Stimulated activated naive CD8-positive, alpha-beta T cell treated with anti-CD3 and anti-CD28 coated beads, Interleukin-15, amount 100 ng/mL, for 72 hours (primary cell): ENCODE results near the gene SVEP1.

Experiments used
- ATAC-seq: fragments of 150-1000 bp; cut with Tn5 transposase; 2 replicates; pipeline ENCODE4 v1.10.0; 2021; ENCODE audit warnings: mild to moderate bottlenecking, moderate library complexity
- DNase-seq, 2 donors: peaks; one replicate each; pipeline ENCODE4 v3.0.0; 2021 to 2022
- H3K27ac Mint-ChIP-seq, 2 donors: one replicate each; pipeline ENCODE4 v1.8.0; 2022; ENCODE audit warnings: mild to moderate bottlenecking in 2 of 2, mixed read lengths in 2 of 2, moderate library complexity in 2 of 2
- H3K27me3 Mint-ChIP-seq: one replicate; pipeline ENCODE4 v1.8.0; 2022; ENCODE audit warnings: mixed read lengths
- H3K4me1 Mint-ChIP-seq: one replicate; pipeline ENCODE4 v1.8.0; 2022; ENCODE audit warnings: mild to moderate bottlenecking, mixed read lengths
- H3K4me3 Mint-ChIP-seq, 2 donors: one replicate each; pipeline ENCODE4 v1.8.0; 2022; ENCODE audit warnings: mild to moderate bottlenecking in 2 of 2, mixed read lengths in 2 of 2, moderate library complexity in 1 of 2
- H3K9me3 Mint-ChIP-seq, 2 donors: one replicate each; pipeline ENCODE4 v1.8.0; 2022; ENCODE audit warnings: mixed read lengths in 2 of 2

Gene SVEP1

GRCh38 chr9:110591526-110591925, 12.0 kb upstream of the SVEP1 start:
- no peaks in the 10 kb centered on the region for H3K4me1 Mint-ChIP-seq
- no peak overlapping the region for H3K4me3 Mint-ChIP-seq
- DNase-seq: no peak
- no peak for ATAC-seq
- H3K27ac Mint-ChIP-seq: no peak overlapping the region
- no peaks in the 10 kb centered on the region for H3K27me3 Mint-ChIP-seq
- H3K9me3 Mint-ChIP-seq: peaks cover 8 to 10% of the 10 kb centered on the region in 2 donors

DNA sequence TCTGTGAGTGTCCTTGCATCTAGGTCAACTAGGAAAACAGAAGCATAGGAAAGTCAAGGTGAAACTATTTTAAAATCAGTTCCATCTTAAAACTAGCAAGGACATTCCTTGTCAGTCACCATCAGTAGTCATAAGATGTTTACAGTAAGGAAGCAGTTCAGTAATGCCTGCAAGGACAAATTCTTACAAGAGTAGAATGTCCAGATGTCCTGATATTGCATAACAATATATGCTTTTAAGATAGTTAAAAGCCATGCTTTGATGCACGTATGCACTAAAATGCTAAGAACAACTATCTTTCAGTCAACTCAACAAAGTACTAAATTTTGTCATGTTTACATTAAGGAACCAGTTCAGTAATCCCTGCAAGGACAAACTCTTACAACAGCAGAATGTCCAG, 11.3 kb upstream of the SVEP1 start:
- Mint-ChIP-seq H3K27me3 (no peaks in the 10 kb centered on the region), H3K9me3 (peaks cover 8 to 17% of the 10 kb centered on the region in 2 donors), H3K27ac (no peak overlapping the region), H3K4me3 (no peak overlapping the region), H3K4me1 (no peaks in the 10 kb centered on the region)
- no peak for ATAC-seq
- no peak for DNase-seq

- peaks cover 8 to 24% of the 10 kb centered on the region in 2 donors for H3K9me3 Mint-ChIP-seq
- DNase-seq (no peak), ATAC-seq (no peak)
- no peaks in the 10 kb centered on the region for H3K4me1 Mint-ChIP-seq
- no peak overlapping the region for H3K4me3 Mint-ChIP-seq
- H3K27ac Mint-ChIP-seq: no peak overlapping the region
- no peaks in the 10 kb centered on the region for H3K27me3 Mint-ChIP-seq
These were observed 8.8 kb upstream of the SVEP1 start for GRCh38 chr9:110588296-110588695.

GRCh38 chr9:110583237-110583636, 3.7 kb upstream of the SVEP1 start:
- no peak overlapping the region for H3K4me3 Mint-ChIP-seq
- H3K27me3 Mint-ChIP-seq: peaks cover 25% of the 10 kb centered on the region
- peaks cover 3 to 23% of the 10 kb centered on the region in 2 donors for H3K9me3 Mint-ChIP-seq
- no peak for DNase-seq
- H3K27ac Mint-ChIP-seq: no peak overlapping the region
- H3K4me1 Mint-ChIP-seq: peaks cover 12% of the 10 kb centered on the region
- no peak for ATAC-seq

- peaks cover 0 to 23% of the 10 kb centered on the region in 2 donors for H3K9me3 Mint-ChIP-seq
- ATAC-seq (no peak), DNase-seq (no peak)
- H3K4me1 Mint-ChIP-seq: peaks cover 12% of the 10 kb centered on the region
- no peak overlapping the region for H3K27ac Mint-ChIP-seq
- peaks cover 27% of the 10 kb centered on the region for H3K27me3 Mint-ChIP-seq
- no peak overlapping the region for H3K4me3 Mint-ChIP-seq
These were observed 2.6 kb upstream of the SVEP1 start for GRCh38 chr9:110582156-110582555.

- Mint-ChIP-seq H3K27ac (peak overlapping the region in 1 of 2 donors; percentile 43), H3K4me3 (no peak overlapping the region), H3K4me1 (peaks cover 12% of the 10 kb centered on the region), H3K27me3 (peaks cover 27% of the 10 kb centered on the region), H3K9me3 (peaks cover 0 to 13% of the 10 kb centered on the region in 2 donors)
- ATAC-seq (no peak), DNase-seq (no peak)
These were observed 1.3 kb upstream of the SVEP1 start for GRCh38 chr9:110580850-110581249.

DNA sequence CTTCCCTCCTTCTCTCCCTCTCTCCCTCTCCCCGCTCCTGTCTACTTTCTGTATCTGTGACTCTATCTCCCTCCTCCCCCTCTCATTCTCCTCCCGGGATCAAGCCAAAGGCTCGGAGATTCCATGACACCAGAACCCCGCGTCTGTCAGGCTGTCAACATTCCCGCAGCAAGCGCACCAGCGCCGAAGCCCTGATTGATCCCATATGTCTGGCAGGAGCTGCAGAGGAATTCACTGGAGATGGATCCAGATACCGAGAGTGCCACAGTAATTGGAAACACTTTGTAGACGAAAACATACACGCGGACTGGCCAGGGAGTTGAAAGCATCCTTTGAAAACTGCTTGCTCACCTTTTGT, 300 bp upstream of the SVEP1 start:
- no peak for ATAC-seq
- no peak for DNase-seq
- Mint-ChIP-seq H3K27ac (no peak overlapping the region), H3K4me3 (peak overlapping the region in 1 of 2 donors; percentile 57), H3K4me1 (peaks cover 12% of the 10 kb centered on the region), H3K27me3 (peaks cover 27% of the 10 kb centered on the region), H3K9me3 (peaks cover 0 to 6% of the 10 kb centered on the region in 2 donors)

- DNase-seq (no peak), ATAC-seq (no peak)
- Mint-ChIP-seq H3K27me3 (peaks cover 28% of the 10 kb centered on the region), H3K9me3 (peaks cover 0 to 6% of the 10 kb centered on the region in 2 donors), H3K27ac (no peak overlapping the region), H3K4me3 (peak overlapping the region in 1 of 2 donors; percentile 48), H3K4me1 (peaks cover 12% of the 10 kb centered on the region)
These were observed 937 bp downstream of the SVEP1 start for GRCh38 chr9:110578575-110579033.

GRCh38 chr9:110575945-110576344, 3.6 kb downstream of the SVEP1 start:
- Mint-ChIP-seq H3K4me1 (peaks cover 12% of the 10 kb centered on the region), H3K27me3 (peaks cover 34% of the 10 kb centered on the region), H3K27ac (no peak overlapping the region), H3K4me3 (no peak overlapping the region), H3K9me3 (no peaks in the 10 kb centered on the region)
- DNase-seq (no peak), ATAC-seq (no peak)

- Mint-ChIP-seq H3K27ac (peak overlapping the region in 1 of 2 donors; percentile 34), H3K9me3 (no peaks in the 10 kb centered on the region), H3K27me3 (peaks cover 28% of the 10 kb centered on the region), H3K4me1 (peaks cover 12% of the 10 kb centered on the region), H3K4me3 (no peak overlapping the region)
- no peak for DNase-seq
- no peak for ATAC-seq
These were observed 4.4 kb downstream of the SVEP1 start for GRCh38 chr9:110575169-110575568.

- no peaks in the 10 kb centered on the region for H3K4me1 Mint-ChIP-seq
- H3K4me3 Mint-ChIP-seq: no peak overlapping the region
These were observed 6.2 kb downstream of the SVEP1 start for GRCh38 chr9:110573305-110573704.

DNA sequence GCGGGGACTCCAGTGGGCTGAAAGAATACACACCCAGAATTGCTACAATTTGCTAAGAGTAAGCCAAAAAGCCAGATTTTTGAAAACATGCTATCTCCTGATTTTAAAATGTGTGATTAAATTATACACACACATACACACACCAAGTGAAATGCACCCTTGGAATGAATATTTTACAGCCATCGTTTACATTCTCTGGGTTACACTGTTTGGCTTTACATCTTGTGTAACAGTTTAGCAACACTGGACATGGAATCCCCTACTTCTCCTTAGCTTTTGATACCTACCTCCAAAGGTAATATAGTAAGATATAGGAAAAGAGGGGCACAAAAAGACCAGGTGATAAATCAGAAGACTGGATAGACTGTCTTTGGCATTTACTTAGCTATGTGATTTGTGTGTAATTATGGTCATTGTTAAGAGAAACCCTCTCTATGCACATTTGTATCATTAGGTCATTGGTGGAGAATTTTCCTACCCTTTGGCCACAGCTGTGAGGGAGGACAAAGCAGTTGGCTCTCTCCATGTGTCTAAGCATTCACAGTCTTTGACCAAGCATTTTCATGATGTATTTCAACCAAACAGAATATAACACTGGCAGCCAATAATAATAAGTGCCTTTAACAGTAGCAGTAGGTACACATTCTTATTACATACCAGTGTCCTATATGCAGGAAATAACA, 7.6 kb downstream of the SVEP1 start:
- H3K27ac Mint-ChIP-seq: no peak overlapping the region
- no peaks in the 10 kb centered on the region for H3K9me3 Mint-ChIP-seq
- peaks cover 7% of the 10 kb centered on the region for H3K27me3 Mint-ChIP-seq
- no peaks in the 10 kb centered on the region for H3K4me1 Mint-ChIP-seq
- DNase-seq (no peak), ATAC-seq (no peak)
- H3K4me3 Mint-ChIP-seq: no peak overlapping the region

More at GRCh38 chr9:110573305-110573704, 6.2 kb downstream of the SVEP1 start:
- Mint-ChIP-seq H3K9me3 (no peaks in the 10 kb centered on the region), H3K27ac (no peak overlapping the region), H3K27me3 (peaks cover 9% of the 10 kb centered on the region)
- ATAC-seq (no peak), DNase-seq (no peak)

DNA sequence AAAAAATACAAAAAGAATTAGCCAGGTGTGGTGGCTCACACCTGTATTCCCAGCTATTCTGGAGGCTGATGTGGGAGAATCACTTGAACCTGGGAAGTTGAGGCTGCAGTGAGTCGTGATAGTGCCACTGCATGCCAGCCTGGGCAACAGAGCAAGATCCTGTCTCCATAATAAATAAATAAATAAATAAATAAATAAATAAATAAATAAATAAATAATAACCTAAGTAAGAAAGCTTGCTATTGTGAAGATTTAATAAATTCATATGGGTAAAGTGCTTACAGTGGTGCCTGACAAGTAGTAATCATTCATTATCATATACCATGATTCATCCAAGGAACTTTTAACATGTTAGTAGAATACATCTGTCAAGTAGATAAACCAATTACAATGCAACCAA, 13.4 kb downstream of the SVEP1 start:
- ATAC-seq (no peak), DNase-seq (no peak)
- H3K9me3 Mint-ChIP-seq: peaks cover 0 to 1% of the 10 kb centered on the region in 2 donors
- H3K4me3 Mint-ChIP-seq: no peak overlapping the region
- H3K4me1 Mint-ChIP-seq: no peaks in the 10 kb centered on the region
- peaks cover 2% of the 10 kb centered on the region for H3K27me3 Mint-ChIP-seq
- no peak overlapping the region for H3K27ac Mint-ChIP-seq

GRCh38 chr9:110561826-110562225, 17.7 kb downstream of the SVEP1 start:
- H3K27me3 Mint-ChIP-seq: peaks cover 8% of the 10 kb centered on the region
- H3K4me3 Mint-ChIP-seq: no peak overlapping the region
- no peak for DNase-seq
- no peaks in the 10 kb centered on the region for H3K4me1 Mint-ChIP-seq
- no peak overlapping the region for H3K27ac Mint-ChIP-seq
- no peak for ATAC-seq
- peaks cover 0 to 8% of the 10 kb centered on the region in 2 donors for H3K9me3 Mint-ChIP-seq

DNA sequence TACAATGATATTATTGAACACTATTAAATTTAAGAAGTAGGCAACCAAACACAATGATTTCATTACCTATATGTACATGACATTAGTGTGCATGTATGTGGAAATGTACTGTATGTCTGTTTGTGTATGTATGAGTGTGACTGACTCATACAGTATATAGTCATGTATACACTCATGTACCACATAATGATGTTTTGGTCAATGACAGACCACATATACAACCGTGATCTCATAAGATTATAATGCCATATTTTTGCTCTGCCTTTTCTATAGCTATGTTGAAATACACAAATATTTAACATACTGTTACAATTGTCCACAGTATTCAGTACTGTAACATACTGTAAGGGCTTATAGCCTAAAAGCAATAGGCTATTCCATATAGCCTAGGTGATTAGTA, 19.7 kb downstream of the SVEP1 start:
- no peak overlapping the region for H3K27ac Mint-ChIP-seq
- H3K27me3 Mint-ChIP-seq: peaks cover 8% of the 10 kb centered on the region
- DNase-seq: no peak
- no peaks in the 10 kb centered on the region for H3K4me1 Mint-ChIP-seq
- no peak for ATAC-seq
- peaks cover 0 to 8% of the 10 kb centered on the region in 2 donors for H3K9me3 Mint-ChIP-seq
- no peak overlapping the region for H3K4me3 Mint-ChIP-seq

DNA sequence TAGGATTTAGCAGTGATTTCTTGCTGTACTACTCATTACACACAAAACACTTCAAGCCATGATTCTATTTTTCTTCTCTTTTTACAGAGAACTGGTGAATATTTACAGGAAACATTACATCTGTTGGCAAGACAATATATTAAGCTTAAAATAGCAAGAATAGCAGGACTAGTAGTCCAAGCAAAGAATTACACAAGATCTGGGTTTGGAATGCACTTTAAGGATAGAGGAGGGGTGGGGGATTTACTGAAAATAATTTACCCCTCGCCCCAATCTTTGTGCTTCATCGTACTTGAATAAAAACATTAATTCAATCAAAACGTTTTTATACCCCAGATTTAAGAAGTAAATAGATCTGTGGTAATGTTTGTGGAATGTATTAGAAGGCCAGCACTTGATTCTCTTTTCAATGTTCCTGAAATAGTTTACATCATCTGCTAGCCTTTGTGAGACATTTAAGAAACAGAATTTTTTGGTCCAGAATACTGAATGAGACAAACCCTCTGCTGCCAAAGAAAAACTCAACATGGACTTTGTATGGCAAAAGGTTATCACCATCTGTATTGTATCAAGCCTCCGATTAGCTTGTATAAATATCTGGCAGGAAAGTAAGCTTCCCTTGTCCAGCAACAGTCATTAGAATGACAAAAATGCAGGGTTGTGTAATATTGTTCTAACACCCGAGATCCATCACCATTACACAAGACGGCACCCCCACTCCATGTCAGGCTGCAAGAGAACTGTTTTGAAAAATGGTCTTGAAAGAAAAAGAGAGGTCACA, 23.8 kb downstream of the SVEP1 start:
- H3K4me3 Mint-ChIP-seq: no peak overlapping the region
- no peak overlapping the region for H3K27ac Mint-ChIP-seq
- H3K4me1 Mint-ChIP-seq: no peaks in the 10 kb centered on the region
- peaks cover 0 to 3% of the 10 kb centered on the region in 2 donors for H3K9me3 Mint-ChIP-seq
- no peak for DNase-seq
- peaks cover 2% of the 10 kb centered on the region for H3K27me3 Mint-ChIP-seq
- no peak for ATAC-seq
